H4 (cell line): ENCODE data around the gene FAM174C. TPM values are rescaled to one million over a fixed set of nuclear protein-coding genes. Genes with fewer than 3 reads are reported as not detected.

ENCODE experiments used
- DNase-seq: peaks from one replicate; pipeline ENCODE4 v3.0.0-alpha.2; 2015; ENCODE audit warnings: low spot score
- total RNA-seq: library from RNA; depleted of rRNA; stranded (reverse); fragments of >200 nt; shearing (Covaris generic); gene quantifications from 2 replicates; pipeline ENCODE4 v1.2.3, GENCODE V29; 2014

The FAM174C gene
- total RNA-seq, 1 experiment from 2014 or later: 59.5 TPM

DNA sequence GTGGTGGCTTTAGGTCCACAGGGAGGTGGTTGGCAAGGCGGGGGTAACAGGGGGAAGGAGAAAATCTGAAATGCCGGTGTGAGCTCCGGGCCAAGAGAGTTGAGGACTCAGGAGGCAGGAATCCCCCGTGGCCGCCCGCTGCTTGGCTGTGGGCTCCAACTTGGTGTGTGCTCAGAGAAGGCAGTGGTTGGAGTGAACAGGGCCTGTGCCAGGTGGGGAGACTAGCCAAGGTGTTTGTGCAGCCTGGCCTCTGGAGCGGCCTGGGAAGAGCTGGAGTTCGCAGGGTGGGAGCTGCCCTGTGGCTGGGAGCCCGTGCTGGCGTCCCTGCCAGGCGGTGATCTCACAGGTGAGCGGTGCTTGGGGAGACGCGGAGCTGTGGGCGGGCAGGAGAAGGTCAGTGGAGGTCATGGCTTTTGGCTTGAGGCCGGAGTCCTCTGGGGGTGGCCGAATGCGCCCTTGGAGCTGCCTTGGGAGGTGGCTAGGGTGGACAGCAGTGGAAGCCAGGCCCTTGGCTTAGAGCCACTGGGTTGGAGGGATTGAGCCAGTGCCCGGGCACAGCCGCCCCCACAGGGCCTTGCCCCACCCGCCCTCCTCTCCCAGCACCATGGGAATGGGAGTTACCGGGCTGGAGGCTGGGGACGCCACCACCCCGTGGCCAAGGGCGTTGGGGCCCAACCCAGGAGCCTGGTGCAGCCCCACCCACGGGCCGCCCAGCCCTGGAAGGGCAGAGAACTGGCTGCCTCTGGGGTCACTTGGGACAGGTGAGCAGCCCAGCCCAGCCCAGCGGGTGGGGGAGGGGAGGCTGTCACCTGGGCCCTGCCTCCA is 13.3 kb upstream of the FAM174C start:
- no peak for DNase-seq

DNA sequence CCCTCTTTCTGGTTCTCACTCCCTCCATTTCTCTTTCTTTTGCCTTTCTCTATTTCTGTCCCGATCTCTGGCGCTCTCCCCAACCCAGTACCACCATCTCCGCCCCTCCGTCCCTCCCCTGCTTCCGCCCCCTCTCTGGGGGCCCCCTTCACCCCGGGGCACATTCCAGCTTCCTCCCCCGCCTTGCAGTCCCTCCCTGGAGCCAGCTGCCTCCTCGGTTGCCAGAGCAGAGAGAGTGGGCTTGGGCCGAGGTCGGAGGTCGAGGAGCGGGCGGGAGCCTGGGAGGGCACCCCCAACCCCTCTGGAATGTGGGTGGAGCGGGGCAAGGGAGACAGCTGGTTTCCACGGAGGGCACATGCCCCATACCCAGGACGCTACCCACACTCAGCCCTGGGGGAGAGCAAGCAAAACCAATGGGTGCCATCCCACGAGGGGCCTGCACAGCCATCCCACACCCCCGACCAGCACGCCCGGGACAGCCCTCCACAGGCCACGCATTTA is 12.7 kb upstream of the FAM174C start:
- no peak for DNase-seq

DNA sequence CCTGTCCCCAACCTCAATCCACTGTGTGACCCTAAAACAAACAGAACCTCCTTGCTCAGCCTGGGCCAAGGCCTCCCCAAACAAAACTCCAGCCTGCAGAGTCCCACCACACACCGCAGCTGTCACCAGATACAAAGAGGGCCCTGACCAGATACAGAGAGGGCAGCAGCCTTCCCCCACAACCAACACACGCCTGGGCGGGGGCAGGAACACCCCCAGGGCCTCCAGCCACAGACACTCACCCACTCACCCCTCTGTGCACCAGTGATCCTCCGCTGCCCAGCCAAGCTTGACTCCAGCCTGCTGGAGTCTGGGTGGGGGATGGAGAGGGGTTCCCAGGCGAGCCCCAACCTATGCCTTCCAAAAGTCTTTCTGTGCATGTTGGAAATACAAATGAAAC is 12.1 kb upstream of the FAM174C start:
- no peak for DNase-seq

DNA sequence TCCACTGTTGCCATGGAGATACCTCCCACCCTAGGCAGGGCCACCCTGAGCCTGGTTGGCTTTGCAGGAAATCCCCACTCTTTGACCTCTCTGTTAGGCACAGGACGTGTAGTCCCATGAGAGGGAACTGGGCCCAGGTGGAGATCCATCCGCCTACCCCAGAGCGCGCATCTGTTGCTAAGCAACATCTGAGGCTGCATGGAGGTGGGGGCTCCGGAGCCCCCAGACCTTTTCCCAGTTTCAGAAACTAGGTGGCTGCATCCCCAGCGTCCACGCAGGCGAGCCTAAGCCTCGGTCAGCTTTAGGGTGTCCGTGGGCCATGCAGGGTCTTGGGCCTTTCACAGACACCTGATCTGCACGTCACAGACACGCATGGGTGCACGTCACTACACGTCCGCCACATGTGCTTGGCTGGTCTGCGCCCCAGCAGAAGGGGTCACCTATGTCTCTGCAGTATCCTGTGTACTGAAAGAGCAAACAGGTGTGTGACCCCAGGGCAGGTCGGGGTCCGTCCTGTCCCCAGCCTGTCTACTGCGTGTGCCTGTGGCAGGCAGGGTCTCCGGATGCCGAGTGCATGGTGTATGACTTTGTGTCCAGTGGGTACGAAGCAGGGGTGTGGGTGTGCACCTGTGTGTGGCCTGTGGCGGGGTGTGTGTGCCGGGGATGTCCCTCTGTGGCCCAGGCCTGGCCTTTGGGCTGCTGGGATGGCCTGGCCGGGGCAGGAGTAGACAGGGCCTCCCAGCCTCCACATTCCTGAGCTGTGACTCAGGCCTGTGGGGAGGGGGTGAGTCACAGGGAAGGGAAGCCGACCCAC is 10.3 kb upstream of the FAM174C start:
- peak; percentile 76 for DNase-seq

DNA sequence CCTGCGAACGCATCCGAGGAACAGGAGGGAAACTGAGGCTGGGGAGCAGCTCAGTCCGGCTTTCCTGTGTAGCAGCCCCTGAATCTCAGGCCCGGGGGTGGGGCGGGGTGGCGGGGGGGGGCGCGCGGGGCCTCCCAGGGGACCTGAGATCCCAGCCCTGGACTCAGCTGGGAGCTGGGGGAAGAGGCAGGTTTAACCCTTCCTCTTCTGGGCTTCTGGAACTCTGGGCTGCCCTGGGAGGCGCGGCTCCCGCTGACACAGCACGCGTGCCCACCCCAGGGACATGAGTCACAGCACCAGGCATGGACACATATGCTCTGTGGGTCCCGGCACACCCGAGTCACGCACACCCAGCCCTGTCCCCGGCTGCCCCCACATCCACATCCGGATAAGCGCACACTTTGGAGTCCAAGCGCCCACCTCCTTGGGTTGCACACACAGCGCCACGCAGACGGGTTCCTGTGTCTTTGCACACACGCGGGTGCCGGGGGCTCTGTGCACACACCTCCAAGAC is 9.7 kb upstream of the FAM174C start:
- DNase-seq: peak; percentile 73

DNA sequence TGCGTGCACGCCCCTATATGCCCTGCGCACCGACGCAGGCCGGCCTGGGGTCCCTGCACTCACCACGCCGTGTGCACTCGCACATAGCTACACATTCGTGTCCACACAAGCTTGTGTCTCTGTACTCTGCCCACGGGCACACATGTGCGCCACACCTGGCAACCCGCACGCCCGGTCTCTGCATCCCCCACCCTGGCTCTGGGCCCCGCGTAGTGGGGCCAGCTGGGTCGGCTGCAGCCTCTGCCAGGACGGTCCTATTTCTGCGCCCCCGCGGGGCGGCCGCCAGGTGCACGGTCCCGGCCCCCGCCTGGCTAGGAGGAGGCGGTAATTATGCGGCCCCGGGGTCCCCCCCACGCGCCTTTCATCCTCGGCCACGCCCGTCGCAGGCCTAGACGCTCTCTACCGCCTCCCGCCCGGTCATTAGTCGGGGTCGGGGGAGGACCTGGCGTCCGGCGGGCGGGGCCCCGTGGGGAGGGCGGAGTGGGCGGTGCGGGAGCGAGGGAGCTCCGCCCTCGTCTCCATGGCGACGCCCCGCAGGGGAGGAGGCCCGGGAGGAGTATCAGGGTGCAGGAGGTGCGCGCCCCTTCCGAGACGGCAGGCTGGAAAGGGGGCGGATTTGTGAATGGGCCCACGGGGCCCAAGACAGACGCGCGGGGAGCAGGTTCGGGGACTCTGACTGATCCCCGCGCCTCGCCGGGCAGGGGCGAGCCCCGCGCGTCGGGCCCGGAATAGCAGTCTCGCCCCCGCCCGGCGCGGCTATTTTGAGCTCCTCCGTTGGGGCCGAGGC is 9.0 kb upstream of the FAM174C start:
- DNase-seq: peak; percentile 76

DNA sequence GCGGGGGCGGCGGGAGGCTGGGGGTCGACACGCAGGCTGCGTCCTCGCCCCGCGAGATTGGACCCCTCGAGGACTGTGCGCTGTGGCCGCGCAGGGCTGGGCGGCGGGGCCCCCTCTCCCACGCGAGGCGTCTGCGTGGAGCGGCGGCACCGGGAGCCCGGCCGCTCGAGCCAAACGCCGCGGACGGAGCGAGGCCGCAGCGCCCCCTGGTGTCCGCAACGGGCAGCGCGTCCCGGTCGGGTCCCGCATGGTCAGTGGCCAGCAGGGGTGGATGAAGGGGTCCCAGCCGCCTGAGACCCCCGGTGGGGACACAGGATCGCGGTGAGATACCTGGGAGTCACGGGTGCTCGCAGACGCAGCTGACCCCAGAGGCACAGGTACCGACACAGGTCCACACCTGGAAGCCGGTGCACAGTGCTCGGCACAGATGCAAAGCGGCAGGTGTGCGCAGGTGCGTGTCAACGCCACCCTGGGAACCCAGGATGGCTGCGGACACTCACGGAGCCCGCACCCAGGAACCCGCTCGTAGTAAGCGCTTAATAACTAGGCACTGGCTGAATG is 8.3 kb upstream of the FAM174C start:
- DNase-seq: no peak

DNA sequence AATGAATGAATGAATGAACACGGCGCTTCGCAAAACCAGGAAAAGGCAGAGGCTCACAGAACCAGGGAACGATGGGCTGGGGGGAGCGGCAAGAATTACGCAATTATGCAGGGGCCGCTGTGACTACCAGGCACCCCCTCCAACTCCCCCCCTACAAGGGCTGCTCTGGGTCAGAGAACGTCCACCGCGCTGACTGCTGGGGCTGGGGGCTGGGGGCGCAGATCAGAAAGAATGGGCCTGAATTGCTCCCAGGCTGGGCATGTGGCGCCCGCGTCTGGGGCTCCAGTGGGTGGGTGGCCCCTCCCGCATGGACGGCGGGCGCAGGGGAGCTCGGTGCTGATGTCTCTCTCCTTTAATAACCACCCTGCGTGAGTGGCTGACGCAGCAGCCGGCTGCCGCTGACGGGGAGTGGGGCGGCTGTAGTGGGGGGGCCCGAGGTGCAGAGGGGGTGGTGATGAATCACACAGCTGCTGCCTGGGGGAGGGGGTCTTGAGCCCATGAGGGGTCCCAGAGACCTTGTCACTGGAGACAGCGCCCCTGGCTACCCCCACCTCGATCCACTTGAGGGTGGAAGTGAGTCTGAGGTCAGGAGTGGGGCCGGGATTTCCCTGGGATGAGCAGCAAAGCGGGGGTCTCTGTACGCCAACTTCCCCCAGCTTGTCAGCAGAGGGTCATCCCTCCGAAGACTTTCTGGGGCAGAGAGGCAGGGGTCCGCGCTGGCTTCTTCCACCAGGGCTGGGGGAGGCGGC is 7.7 kb upstream of the FAM174C start:
- DNase-seq: no peak

DNA sequence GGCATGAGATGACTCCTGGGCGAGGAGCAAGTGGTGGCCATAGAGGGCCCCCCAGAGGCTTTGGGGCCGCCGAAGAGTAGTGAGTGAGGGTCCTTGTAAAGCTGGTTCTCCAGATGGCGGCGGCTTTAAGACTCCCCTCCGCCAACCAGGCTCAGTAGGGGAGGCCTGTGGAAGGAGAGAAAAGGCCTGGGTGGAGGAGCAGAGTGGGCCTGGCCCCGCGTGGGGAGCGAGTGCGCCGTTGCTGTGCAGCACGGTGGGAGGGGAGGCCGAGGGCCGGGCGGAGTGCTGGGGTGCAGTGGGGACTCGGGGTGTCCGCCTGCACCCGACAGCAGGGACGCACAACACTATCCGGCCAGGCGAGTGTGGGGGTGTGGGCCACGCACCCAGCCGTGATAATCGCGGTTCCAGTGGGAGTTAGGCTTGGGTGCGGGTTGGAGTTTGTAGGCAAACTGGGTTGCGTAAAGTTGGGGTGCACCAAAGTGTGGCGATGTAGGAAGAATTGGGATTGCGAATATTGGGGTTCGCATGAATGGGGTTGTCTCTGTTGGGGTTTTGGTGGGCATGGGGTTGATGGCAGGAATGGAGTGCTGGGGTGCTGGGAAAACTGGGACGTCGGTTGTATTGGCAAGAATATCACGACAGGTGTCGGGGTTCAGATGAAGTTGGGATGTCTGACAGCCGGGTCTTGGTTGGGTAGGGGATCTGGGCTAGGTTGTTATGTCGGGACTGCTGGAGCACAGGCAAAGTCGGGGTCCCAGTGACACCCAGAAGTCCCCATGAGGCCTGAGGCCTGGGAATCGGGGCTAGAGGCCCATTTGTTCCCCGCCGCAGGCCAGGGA is 6.9 kb upstream of the FAM174C start:
- DNase-seq: no peak

DNA sequence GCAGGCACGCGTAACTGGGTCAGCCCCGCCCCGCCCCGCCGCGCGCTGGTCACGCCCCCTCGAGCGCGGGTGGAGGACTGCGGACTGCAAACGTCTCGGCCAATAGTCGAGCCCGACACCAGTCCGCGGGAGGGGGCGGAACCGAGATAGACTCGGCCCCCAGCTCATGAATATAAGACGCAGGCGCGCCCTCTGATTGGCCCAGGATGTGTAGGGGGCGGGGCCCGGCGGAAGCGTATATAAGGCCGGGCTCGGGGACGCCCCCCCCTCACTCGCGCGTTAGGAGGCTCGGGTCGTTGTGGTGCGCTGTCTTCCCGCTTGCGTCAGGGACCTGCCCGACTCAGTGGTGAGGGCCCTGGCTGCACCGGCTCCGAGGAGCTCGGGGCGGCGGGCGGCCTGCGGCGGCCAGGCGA is 6.3 kb upstream of the FAM174C start, which contains the start of gene CIRBP:
Gene CIRBP, plus strand, starts transcription at position 268 of the 413 bp plus-strand sequence. CDS start 1,602 bp downstream, outside the sequence.
- DNase-seq: peak; percentile 98

DNA sequence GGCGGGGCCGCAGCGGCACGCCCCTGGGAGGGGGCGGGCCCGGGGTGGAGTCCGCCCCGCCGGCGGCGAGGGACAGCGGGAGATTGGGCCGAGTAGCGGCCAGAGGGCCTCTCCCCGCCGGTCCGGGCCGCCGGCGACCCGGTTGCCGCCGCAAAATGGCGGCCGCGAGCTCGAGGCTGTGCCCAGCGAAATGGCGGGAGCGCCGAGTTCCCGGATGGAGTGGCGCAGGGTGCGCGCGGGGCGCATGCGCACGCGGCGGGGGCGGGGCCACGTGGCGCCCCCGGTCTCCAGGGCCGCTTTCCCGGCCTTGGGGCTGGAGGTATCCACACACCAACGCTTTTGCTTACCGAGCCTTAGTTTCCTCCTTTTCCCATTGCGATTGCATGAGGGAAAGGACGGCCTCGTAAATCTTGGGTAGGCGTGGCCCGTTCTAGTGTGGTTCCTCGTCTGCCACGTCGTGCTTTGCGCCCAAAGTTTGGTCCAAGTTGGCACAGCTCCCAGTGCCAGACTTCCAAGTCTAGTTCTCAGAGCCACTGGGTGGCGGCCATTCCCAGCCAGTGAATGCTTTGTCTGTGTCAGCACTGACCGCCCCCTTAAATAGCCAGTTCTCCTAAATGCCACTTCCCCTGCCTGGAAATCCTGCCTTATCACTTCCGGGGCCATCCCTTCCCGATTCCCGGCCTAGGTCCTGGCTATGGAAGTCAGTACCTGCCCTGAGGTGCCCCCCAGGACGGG is 5.7 kb upstream of the FAM174C start:
- peak; percentile 90 for DNase-seq

DNA sequence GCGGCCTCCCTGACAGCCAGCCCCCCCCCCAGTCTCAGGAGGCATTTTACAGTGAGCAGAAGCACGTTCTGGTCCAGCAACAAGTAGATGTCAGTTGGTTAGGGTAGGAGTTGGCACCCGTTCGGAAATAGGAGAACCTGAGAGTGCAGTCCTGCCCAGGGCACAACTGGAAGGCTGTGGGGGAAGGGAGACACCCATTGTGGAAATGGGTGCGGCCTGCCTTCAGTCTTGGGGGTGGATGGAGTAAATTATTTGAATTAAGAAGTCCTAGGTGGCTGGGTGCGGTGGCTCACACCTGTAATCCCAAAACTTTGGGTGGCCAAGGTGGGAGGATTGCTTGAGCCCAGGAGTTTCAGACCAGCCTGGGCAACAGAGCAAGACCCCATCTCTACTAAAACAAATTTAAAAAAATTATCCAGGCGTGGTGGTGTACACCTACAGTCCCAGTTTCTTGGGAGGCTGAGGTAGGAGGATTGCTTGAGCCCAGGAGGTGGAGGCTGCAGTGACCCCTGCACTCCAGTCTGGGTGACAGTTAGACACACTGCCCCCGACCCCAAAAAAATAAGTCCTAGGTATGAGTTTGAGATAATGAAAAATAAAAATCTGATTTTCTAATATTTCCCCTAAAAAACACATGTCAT is 5.0 kb upstream of the FAM174C start:
- DNase-seq: no peak

DNA sequence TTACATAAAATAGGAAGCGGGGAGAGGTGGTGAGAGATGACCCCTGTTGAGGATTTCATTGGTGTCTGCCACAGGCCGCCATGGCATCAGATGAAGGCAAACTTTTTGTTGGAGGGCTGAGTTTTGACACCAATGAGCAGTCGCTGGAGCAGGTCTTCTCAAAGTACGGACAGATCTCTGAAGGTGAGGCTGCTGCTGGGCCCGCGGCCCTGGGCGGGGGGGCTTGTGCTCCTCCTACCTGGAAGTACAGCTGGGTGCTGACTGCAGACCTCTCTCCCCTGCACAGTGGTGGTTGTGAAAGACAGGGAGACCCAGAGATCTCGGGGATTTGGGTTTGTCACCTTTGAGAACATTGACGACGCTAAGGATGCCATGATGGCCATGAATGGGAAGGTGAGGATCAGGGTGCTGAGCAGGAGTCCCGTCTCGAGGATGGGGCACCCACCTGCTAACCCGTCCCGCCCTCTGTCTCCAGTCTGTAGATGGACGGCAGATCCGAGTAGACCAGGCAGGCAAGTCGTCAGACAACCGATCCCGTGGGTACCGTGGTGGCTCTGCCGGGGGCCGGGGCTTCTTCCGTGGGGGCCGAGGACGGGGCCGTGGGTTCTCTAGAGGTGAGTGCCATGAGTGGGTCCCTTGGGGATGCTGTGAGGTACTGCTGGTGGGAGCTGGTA is 4.3 kb upstream of the FAM174C start:
- no peak for DNase-seq

DNA sequence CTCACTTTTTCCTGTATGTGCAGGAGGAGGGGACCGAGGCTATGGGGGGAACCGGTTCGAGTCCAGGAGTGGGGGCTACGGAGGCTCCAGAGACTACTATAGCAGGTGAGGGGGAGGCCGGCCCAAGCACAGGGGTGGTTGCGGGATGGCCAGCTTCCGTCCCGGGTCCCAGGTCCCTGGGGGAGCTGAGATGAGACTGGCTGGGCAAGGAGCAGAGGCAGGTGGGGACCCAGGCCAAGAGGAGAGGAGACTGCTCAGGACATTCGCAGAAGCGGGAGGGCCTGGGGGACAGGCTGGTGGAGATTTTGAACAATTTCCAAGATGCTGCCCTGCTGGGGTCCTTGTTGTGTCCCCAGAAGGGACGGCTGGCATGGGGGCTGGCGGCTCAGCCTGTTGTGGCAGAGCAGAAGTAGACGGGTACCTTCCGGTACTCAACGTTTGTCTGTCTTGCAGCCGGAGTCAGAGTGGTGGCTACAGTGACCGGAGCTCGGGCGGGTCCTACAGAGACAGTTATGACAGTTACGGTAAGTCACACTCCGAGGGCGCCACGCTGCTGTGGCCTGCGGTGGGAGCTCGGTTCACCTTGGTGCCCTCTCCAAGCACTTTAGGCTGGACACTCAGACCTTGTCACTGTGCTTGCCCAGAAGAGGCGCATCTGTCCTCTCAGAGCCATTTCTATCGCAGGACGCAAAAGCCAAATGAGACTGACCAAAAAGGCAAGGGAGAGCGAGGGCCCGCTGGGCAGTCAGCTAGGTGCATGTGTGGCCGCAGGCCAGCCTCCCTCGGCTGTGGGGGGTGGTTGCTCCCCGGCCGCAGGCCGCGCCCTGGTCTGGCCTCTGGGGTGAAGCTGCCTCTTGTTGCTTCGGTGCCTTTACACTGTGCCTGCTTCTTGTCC is 3.6 kb upstream of the FAM174C start:
- DNase-seq: no peak

DNA sequence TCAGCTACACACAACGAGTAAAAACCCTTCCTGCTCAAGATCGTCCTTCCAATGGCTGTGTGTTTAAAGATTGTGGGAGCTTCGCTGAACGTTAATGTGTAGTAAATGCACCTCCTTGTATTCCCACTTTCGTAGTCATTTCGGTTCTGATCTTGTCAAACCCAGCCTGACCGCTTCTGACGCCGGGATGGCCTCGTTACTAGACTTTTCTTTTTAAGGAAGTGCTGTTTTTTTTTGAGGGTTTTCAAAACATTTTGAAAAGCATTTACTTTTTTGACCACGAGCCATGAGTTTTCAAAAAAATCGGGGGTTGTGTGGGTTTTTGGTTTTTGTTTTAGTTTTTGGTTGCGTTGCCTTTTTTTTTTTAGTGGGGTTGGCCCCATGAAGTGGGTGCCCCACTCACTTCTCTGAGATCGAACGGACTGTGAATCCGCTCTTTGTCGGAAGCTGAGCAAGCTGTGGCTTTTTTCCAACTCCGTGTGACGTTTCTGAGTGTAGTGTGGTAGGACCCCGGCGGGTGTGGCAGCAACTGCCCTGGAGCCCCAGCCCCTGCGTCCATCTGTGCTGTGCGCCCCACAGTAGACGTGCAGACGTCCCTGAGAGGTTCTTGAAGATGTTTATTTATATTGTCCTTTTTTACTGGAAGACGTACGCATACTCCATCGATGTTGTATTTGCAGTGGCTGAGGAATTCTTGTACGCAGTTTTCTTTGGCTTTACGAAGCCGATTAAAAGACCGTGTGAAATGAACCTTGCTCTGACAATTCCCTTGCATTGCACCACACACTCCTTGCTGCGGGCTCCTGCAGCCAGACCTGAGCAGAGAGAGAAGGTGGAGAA is 2.7 kb upstream of the FAM174C start:
- no peak for DNase-seq
